ENCODE data around the gene SMC1B.

- no peak for TF ChIP-seq CTCF (IDR thresholded peaks at IDR 0.05)
- TF ChIP-seq POLR2A (IDR thresholded peaks at IDR 0.05): no peak
Observed at GRCh38 chr22:45334528-45334927, 78.9 kb downstream of the SMC1B start.
